ENCODE data around the gene RSU1. TPM values are rescaled to one million over a fixed set of nuclear protein-coding genes. Genes with fewer than 3 reads are reported as not detected.

The RSU1 gene
- polyA plus RNA-seq, 2 of the 4 experiments (the other 2 are of a cell fraction), result 99.3 to 114 TPM

DNA sequence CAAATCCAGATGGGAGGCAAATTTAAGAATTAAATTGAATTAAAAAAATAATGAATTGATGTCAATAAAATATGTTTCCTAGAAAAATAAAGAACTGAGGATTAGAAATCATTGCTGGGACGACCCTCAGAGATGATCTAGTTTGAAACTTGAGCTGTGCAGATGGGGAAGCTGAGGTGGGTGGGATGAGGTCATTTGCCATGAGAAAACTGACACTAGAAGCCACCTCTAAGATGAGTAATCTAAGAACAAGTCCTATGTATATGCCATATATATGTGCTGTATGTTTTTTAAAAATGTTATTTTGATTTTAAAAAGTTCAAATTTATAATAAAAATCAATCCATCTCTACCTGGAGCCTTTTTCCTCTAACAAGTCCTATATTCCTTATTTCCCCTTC is 135.7 kb downstream of the RSU1 start (continued):
- TF ChIP-seq, protein P1, sequence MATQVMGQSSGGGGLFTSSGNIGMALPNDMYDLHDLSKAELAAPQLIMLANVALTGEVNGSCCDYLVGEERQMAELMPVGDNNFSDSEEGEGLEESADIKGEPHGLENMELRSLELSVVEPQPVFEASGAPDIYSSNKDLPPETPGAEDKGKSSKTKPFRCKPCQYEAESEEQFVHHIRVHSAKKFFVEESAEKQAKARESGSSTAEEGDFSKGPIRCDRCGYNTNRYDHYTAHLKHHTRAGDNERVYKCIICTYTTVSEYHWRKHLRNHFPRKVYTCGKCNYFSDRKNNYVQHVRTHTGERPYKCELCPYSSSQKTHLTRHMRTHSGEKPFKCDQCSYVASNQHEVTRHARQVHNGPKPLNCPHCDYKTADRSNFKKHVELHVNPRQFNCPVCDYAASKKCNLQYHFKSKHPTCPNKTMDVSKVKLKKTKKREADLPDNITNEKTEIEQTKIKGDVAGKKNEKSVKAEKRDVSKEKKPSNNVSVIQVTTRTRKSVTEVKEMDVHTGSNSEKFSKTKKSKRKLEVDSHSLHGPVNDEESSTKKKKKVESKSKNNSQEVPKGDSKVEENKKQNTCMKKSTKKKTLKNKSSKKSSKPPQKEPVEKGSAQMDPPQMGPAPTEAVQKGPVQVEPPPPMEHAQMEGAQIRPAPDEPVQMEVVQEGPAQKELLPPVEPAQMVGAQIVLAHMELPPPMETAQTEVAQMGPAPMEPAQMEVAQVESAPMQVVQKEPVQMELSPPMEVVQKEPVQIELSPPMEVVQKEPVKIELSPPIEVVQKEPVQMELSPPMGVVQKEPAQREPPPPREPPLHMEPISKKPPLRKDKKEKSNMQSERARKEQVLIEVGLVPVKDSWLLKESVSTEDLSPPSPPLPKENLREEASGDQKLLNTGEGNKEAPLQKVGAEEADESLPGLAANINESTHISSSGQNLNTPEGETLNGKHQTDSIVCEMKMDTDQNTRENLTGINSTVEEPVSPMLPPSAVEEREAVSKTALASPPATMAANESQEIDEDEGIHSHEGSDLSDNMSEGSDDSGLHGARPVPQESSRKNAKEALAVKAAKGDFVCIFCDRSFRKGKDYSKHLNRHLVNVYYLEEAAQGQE (IDR thresholded peaks at IDR 0.05), result no peak
- TF ChIP-seq, protein P2, sequence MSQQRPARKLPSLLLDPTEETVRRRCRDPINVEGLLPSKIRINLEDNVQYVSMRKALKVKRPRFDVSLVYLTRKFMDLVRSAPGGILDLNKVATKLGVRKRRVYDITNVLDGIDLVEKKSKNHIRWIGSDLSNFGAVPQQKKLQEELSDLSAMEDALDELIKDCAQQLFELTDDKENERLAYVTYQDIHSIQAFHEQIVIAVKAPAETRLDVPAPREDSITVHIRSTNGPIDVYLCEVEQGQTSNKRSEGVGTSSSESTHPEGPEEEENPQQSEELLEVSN (IDR thresholded peaks at IDR 0.05; ENCODE audit: borderline replicate concordance, low read depth), result no peak
- no peak for TF ChIP-seq HEYL (CRISPR knock-in tag; IDR thresholded peaks at IDR 0.05)
- no peak for TF ChIP-seq KDM1A (IDR thresholded peaks at IDR 0.05; ENCODE audit: low read depth)

DNA sequence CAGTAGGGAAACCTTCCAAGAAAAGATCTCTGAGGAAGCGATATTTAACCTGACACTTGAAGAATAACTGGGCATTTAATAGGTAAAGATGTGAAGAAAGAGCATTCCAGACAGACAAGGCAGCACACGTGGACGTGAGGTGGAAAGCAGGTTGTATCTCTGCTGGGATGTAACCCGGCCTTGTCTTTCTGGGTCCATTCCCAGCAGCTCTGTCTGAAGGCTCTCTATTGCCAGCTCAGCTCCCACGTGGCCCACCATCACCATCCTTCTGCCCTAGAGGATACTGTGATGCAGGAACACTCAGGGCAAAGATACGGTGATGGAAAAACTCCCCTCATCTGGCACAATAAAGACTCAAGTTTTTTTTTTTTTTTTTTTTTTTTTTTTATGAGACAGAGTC is 137.7 kb downstream of the RSU1 start:
- no peak overlapping the region for H3K27ac ChIP-seq
- ChIA-PET CTCF (no interaction called here), POLR2A (no interaction called here)
- no peak overlapping the region for H3K4me3 ChIP-seq
- no peak for DNase-seq (ENCODE audit: low read depth in 1 of 2, low spot score in 1 of 2)
- WGBS (ENCODE audit: missing lambda C conversion rate), result 86% methylated on average over 6 of the region's 6 CpGs
- H3K4me2 ChIP-seq, result no peak overlapping the region
- H3K9me3 ChIP-seq, result no peaks in the 10 kb centered on the region
- ATAC-seq, result no peak
- no peaks in the 10 kb centered on the region for H3K4me1 ChIP-seq
- no peak for FAIRE-seq
- TF ChIP-seq SREBF2 (IDR thresholded peaks at IDR 0.05), result no peak
- TF ChIP-seq ZSCAN20 (CRISPR knock-in tag; IDR thresholded peaks at IDR 0.05), result no peak
- TF ChIP-seq, protein P3, sequence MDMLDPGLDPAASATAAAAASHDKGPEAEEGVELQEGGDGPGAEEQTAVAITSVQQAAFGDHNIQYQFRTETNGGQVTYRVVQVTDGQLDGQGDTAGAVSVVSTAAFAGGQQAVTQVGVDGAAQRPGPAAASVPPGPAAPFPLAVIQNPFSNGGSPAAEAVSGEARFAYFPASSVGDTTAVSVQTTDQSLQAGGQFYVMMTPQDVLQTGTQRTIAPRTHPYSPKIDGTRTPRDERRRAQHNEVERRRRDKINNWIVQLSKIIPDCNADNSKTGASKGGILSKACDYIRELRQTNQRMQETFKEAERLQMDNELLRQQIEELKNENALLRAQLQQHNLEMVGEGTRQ (IDR thresholded peaks at IDR 0.05), result no peak

DNA sequence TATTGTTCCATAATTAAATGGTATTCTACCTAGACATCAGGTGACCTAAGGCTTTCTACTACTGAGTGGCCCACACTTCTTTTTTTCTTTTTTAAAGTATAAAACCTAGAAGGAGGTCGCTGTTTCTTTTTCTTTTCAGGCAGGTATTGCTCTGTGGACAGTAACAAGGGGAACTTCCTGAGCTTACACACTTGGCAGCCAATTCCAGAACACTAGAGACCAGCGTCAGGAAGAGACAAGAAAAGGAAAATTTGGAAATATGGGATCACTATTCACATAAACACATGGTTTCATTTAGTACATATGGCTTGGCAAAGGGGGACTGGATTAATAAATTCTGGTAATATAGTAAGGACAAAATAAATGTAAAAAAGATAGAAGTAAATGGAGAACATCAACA is 141.9 kb downstream of the RSU1 start:
- POLR2A ChIA-PET, result no interaction called here
- no peaks in the 10 kb centered on the region for H3K4me1 ChIP-seq
- ATAC-seq (no peak), FAIRE-seq (no peak), DNase-seq (ENCODE audit: low read depth in 1 of 2, low spot score in 1 of 2) (no peak)
- WGBS (ENCODE audit: missing lambda C conversion rate), result 54% methylated on average over 2 of the region's 2 CpGs
- CTCF ChIA-PET, result interaction anchor here (0.6 kb wide), 1 partner anchor 28 kb away, joined by 3 read pairs; no protein-coding TSS in a partner anchor
- TF ChIP-seq GATA3 (IDR thresholded peaks at IDR 0.05; ENCODE audit: borderline replicate concordance), result no peak
- TF ChIP-seq RNF2 (IDR thresholded peaks at IDR 0.05; ENCODE audit: borderline replicate concordance, low read depth), result no peak
- TF ChIP-seq, protein P3 (IDR thresholded peaks at IDR 0.05), result no peak
- TF ChIP-seq ZC3H11A (IDR thresholded peaks at IDR 0.05), result no peak
- TF ChIP-seq RCOR1 (IDR thresholded peaks at IDR 0.05; ENCODE audit: low read depth, low read length), result no peak
- no peak for TF ChIP-seq ZFP36 (IDR thresholded peaks at IDR 0.05; ENCODE audit: borderline replicate concordance, partially characterized antibody)
- TF ChIP-seq HOXA7 (CRISPR knock-in tag; IDR thresholded peaks at IDR 0.05), result no peak
- TF ChIP-seq CBX2 (IDR thresholded peaks at IDR 0.05; ENCODE audit: borderline replicate concordance, low read depth), result no peak
- TF ChIP-seq, protein P1 (IDR thresholded peaks at IDR 0.05), result no peak
- no peak for TF ChIP-seq HDAC2 (IDR thresholded peaks at IDR 0.05)
- TF ChIP-seq RARB (CRISPR knock-in tag; IDR thresholded peaks at IDR 0.05), result no peak
- no peak for TF ChIP-seq RAD21 (conservative IDR thresholded peaks at IDR 0.05 in 1 of 2, IDR thresholded peaks at IDR 0.05 in 1 of 2)
- TF ChIP-seq CBX8 (IDR thresholded peaks at IDR 0.05), result no peak
- TF ChIP-seq JUNB (IDR thresholded peaks at IDR 0.05), result no peak
- TF ChIP-seq TFCP2L1 (CRISPR knock-in tag; IDR thresholded peaks at IDR 0.05), result no peak
- TF ChIP-seq MAFK (IDR thresholded peaks at IDR 0.05; ENCODE audit: partially characterized antibody), result no peak
- no peak overlapping the region for H3K4me3 ChIP-seq
- no peak overlapping the region for H3K27ac ChIP-seq
- H3K4me2 ChIP-seq, result no peak overlapping the region
- H3K9me3 ChIP-seq, result no peaks in the 10 kb centered on the region

Data from A549 (cell line).